ENCODE measurements around the gene ITM2C.

ITM2C gene

DNA sequence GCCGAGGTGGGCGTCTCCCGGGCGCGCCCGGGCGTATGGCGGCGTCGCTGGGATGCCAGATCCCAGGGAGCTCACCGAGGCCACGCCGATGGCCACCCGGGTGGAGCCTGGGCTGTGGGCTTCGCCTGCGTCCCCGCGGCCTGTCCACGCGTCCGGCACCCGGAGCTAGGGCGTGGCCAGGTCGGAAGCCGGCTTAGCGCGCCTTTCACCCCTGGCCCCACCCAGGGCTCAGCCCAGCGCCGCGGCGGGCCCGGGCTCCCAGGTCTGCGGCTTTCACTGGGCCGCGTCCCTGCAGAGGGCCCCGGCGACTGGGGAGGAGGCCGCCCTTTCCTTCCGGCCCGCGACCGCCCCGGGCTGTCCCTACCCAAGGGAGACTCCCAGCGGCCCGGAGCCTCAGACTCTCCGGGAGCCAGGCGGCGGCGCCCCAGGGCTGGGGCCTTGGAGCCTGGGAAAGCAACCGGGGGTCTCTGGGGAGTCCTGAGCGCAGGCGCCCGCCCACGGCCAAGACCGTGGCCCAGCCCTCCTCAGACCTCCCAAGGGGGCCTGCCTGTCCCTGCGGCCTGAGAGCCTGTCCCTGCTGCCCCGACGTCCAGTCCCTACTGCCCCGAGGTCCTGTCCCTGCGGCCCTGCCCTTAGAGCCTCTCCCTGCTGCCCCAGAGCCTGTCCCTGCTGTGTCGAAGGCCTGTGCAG lies 36.3 kb upstream of the ITM2C start:
- Histone ChIP-seq H3K27me3 (ENCODE audit: control insufficient read depth, insufficient read depth, low read length) (peaks cover 48% of the 10 kb centered on the region), H3K4me3 (ENCODE audit: low read length) (peak overlapping the region; percentile 55), H3K36me3 (ENCODE audit: insufficient read depth, low read length) (no peaks in the 10 kb centered on the region), H3K4me1 (ENCODE audit: control insufficient read depth, insufficient read depth, low read length) (no peaks in the 10 kb centered on the region), H3K4me2 (ENCODE audit: low read length) (peak overlapping the region; percentile 68), H3K9ac (ENCODE audit: low read depth, low read length) (no peak overlapping the region), H3K9me3 (replicated peaks; ENCODE audit: low read length) (no peaks in the 10 kb centered on the region)

DNA sequence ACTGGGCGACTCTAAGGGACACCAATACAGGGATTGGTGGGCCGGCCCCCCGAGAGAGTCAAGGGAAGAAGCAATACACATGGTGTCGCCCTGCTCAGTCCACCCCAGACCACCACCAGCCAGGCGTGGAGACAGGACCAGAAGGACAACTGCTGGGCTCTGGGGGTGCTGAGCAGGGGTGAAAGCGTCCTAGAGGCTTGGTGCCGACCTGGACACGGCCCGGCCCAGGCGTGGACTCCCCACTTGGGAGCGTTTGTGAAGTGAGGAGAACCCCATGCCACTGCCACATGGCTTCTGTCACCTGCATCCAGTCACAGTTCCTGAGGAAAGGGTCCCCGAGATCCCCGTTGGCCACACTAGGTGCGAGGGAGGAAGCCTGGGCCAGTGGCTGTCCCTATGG lies 35.4 kb upstream of the ITM2C start:
- Histone ChIP-seq H3K36me3 (ENCODE audit: insufficient read depth, low read length) (no peaks in the 10 kb centered on the region), H3K4me2 (ENCODE audit: low read length) (no peak overlapping the region), H3K9ac (ENCODE audit: low read depth, low read length) (no peak overlapping the region), H3K9me3 (replicated peaks; ENCODE audit: low read length) (no peaks in the 10 kb centered on the region), H3K4me3 (ENCODE audit: low read length) (no peak overlapping the region), H3K27me3 (ENCODE audit: control insufficient read depth, insufficient read depth, low read length) (peaks cover 48% of the 10 kb centered on the region), H3K4me1 (ENCODE audit: control insufficient read depth, insufficient read depth, low read length) (no peaks in the 10 kb centered on the region)

DNA sequence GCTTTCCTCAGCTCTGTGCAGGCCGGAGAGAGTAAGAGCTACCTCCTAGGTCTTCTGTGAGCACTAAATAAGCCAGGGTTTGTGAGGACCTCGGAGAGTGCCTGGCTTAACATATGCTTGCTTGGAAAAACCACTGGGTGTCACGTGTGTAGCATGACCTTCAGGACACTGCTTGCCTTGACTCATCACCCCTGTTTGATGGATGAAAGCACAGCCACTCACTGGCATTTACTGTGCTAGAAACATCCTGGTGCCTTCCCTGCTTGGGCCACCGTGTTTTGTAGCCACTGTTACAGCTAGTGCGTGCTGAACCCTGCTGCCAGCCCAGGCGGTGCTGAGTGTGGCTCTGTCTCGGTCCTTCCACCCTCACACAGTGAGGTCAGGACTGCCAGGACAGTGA lies 34.8 kb upstream of the ITM2C start:
- H3K9me3 ChIP-seq (replicated peaks; ENCODE audit: low read length), result no peaks in the 10 kb centered on the region
- H3K27me3 ChIP-seq (ENCODE audit: control insufficient read depth, insufficient read depth, low read length), result peaks cover 48% of the 10 kb centered on the region
- no peaks in the 10 kb centered on the region for H3K4me1 ChIP-seq (ENCODE audit: control insufficient read depth, insufficient read depth, low read length)
- H3K36me3 ChIP-seq (ENCODE audit: insufficient read depth, low read length), result no peaks in the 10 kb centered on the region
- H3K4me3 ChIP-seq (ENCODE audit: low read length), result no peak overlapping the region
- H3K9ac ChIP-seq (ENCODE audit: low read depth, low read length), result no peak overlapping the region
- no peak overlapping the region for H3K4me2 ChIP-seq (ENCODE audit: low read length)

- Histone ChIP-seq H3K9ac (ENCODE audit: low read depth, low read length) (no peak overlapping the region), H3K27me3 (ENCODE audit: control insufficient read depth, insufficient read depth, low read length) (peaks cover 48% of the 10 kb centered on the region), H3K4me1 (ENCODE audit: control insufficient read depth, insufficient read depth, low read length) (no peaks in the 10 kb centered on the region), H3K4me2 (ENCODE audit: low read length) (no peak overlapping the region), H3K36me3 (ENCODE audit: insufficient read depth, low read length) (no peaks in the 10 kb centered on the region), H3K4me3 (ENCODE audit: low read length) (no peak overlapping the region), H3K9me3 (replicated peaks; ENCODE audit: low read length) (no peaks in the 10 kb centered on the region)
Observed at GRCh38 chr2:230830428-230830827, 34.3 kb upstream of the ITM2C start.

DNA sequence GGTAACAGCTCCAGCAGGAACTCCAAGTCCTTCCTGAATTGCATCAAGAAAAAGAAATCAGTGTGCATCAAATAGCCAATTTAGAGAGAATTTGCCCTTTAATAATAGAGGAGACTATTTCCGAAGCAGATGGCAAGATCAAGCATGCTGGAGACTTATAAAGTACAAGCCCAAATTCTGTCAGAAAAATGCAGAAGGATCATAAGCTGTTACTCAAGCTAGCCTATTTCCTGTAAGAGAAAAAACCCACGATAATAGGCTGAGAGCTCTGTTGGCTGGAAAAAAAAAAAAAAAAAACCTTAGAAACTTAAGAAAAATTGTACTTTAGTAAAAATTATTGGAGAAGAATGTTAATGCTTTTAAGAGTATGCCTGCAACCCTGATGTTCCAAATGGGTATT lies 24.4 kb upstream of the ITM2C start:
- Histone ChIP-seq H3K9me3 (replicated peaks; ENCODE audit: low read length) (peaks cover 3% of the 10 kb centered on the region), H3K4me3 (ENCODE audit: low read length) (no peak overlapping the region), H3K27me3 (ENCODE audit: control insufficient read depth, insufficient read depth, low read length) (peaks cover 37% of the 10 kb centered on the region), H3K36me3 (ENCODE audit: insufficient read depth, low read length) (no peaks in the 10 kb centered on the region), H3K4me2 (ENCODE audit: low read length) (no peak overlapping the region), H3K4me1 (ENCODE audit: control insufficient read depth, insufficient read depth, low read length) (no peaks in the 10 kb centered on the region), H3K9ac (ENCODE audit: low read depth, low read length) (no peak overlapping the region)

DNA sequence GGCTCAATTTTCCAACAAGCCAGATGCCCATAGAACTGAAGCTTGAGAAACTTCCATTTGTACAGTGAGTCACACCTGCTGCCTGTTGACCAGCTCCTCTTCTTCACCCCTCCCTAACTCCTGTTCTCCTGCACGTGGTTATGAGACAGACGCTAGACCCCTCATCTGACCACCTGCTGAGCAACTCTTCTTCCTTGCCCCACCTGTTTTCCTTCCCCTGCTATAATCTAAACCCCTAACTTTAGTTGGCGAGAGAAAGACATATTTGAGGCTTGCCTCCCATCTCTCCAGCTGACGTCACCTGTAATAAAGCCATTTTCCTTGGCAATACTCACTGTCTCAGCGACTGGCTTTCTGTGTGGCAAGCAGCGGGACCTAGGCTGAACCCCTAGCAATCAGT lies 22.3 kb upstream of the ITM2C start:
- peaks cover 3% of the 10 kb centered on the region for H3K9me3 ChIP-seq (replicated peaks; ENCODE audit: low read length)
- no peak overlapping the region for H3K9ac ChIP-seq (ENCODE audit: low read depth, low read length)
- H3K4me1 ChIP-seq (ENCODE audit: control insufficient read depth, insufficient read depth, low read length), result no peaks in the 10 kb centered on the region
- peaks cover 33% of the 10 kb centered on the region for H3K27me3 ChIP-seq (ENCODE audit: control insufficient read depth, insufficient read depth, low read length)
- H3K4me2 ChIP-seq (ENCODE audit: low read length), result no peak overlapping the region
- no peaks in the 10 kb centered on the region for H3K36me3 ChIP-seq (ENCODE audit: insufficient read depth, low read length)
- H3K4me3 ChIP-seq (ENCODE audit: low read length), result no peak overlapping the region

GRCh38 chr2:230843132-230843531 lies 21.6 kb upstream of the ITM2C start:
- Histone ChIP-seq H3K27me3 (ENCODE audit: control insufficient read depth, insufficient read depth, low read length) (peaks cover 33% of the 10 kb centered on the region), H3K4me1 (ENCODE audit: control insufficient read depth, insufficient read depth, low read length) (no peaks in the 10 kb centered on the region), H3K4me3 (ENCODE audit: low read length) (no peak overlapping the region), H3K9ac (ENCODE audit: low read depth, low read length) (no peak overlapping the region), H3K9me3 (replicated peaks; ENCODE audit: low read length) (peaks cover 3% of the 10 kb centered on the region), H3K4me2 (ENCODE audit: low read length) (no peak overlapping the region), H3K36me3 (ENCODE audit: insufficient read depth, low read length) (no peaks in the 10 kb centered on the region)

DNA sequence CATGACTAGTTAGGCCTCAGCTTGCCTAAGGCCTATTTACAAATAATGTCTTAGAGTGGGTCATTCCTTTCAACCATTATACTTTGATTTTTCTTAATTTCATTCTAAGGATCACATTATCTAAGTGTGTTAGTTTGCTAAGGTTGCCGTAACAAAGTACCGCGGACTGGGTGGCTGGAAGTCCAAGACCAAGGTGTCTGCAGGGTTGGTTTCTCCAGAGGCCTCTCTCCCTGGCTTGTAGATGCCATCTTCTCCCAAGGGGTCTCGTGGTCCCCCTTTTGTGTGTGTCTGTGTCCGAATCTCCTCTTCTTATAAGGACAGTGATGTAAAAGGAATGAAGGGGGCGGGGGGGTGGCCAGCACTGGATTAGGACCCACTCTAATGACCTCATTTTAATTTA lies 18.4 kb upstream of the ITM2C start:
- H3K36me3 ChIP-seq (ENCODE audit: insufficient read depth, low read length), result no peaks in the 10 kb centered on the region
- H3K4me2 ChIP-seq (ENCODE audit: low read length), result no peak overlapping the region

GRCh38 chr2:230847883-230848388 lies 16.8 kb upstream of the ITM2C start:
- Histone ChIP-seq H3K9ac (ENCODE audit: low read depth, low read length) (no peak overlapping the region), H3K4me1 (ENCODE audit: control insufficient read depth, insufficient read depth, low read length) (no peaks in the 10 kb centered on the region), H3K4me2 (ENCODE audit: low read length) (peak overlapping the region; percentile 71), H3K4me3 (ENCODE audit: low read length) (peak overlapping the region; percentile 41), H3K27me3 (ENCODE audit: control insufficient read depth, insufficient read depth, low read length) (peaks cover 34% of the 10 kb centered on the region), H3K36me3 (ENCODE audit: insufficient read depth, low read length) (no peaks in the 10 kb centered on the region), H3K9me3 (replicated peaks; ENCODE audit: low read length) (no peaks in the 10 kb centered on the region)

More for the DNA sequence above, 18.4 kb upstream of the ITM2C start:
- no peaks in the 10 kb centered on the region for H3K9me3 ChIP-seq (replicated peaks; ENCODE audit: low read length)
- H3K27me3 ChIP-seq (ENCODE audit: control insufficient read depth, insufficient read depth, low read length), result peaks cover 30% of the 10 kb centered on the region
- no peak overlapping the region for H3K9ac ChIP-seq (ENCODE audit: low read depth, low read length)
- H3K4me1 ChIP-seq (ENCODE audit: control insufficient read depth, insufficient read depth, low read length), result no peaks in the 10 kb centered on the region
- H3K4me3 ChIP-seq (ENCODE audit: low read length), result no peak overlapping the region

DNA sequence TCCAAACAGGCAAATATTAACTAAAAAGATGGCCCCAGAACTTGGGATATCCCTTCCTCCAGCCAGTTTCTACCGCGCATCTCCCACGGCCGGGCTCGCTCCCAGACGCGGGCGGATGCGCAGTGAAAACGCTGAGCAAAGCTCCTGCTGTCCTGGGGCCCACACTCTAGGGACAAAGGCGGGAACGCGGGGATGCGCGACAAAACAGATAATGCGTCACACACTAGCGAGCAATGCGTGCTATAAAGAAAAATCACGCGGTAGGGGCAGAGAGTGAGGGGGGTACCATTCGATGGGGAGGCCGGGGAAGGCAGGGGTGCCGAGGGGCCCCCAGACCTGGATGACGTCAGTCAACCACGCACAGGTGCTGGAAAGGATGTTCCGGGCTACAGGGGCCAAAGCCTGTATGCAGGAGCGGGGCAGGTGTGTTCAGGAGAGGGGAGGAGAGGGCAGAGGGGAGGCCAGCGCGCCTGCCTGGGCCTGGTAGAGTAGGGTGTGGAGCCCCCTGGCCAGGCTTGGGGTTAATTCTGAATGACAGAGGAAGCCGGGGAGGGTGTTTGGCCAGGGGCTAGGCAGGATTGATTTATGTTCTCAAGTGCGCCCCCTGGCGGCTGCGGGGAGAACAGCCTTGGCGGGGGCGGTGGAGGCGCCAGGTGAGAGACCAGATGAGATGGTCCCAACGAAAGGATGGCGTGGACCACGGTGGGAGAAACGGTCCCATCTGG lies 14.9 kb upstream of the ITM2C start:
- H3K9me3 ChIP-seq (replicated peaks; ENCODE audit: low read length), result no peaks in the 10 kb centered on the region
- no peaks in the 10 kb centered on the region for H3K4me1 ChIP-seq (ENCODE audit: control insufficient read depth, insufficient read depth, low read length)

DNA sequence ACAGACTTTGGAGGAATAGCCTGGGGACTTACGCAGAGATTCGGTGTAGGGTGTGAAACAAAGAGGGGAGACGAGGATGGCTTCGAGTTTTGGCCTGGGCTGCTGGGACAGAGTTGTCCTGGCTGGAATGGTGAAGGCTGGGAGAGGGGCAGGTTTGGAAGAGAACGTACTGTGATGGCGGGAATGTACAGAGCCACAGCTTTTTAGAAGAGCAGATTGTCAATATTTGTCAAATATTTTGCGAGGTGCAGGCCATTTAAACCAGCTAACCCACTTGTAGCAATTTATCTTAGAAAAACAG lies 14.4 kb upstream of the ITM2C start:
- Histone ChIP-seq H3K4me1 (ENCODE audit: control insufficient read depth, insufficient read depth, low read length) (no peaks in the 10 kb centered on the region), H3K4me3 (ENCODE audit: low read length) (no peak overlapping the region), H3K27me3 (ENCODE audit: control insufficient read depth, insufficient read depth, low read length) (peaks cover 37% of the 10 kb centered on the region), H3K36me3 (ENCODE audit: insufficient read depth, low read length) (no peaks in the 10 kb centered on the region), H3K4me2 (ENCODE audit: low read length) (no peak overlapping the region), H3K9me3 (replicated peaks; ENCODE audit: low read length) (no peaks in the 10 kb centered on the region), H3K9ac (ENCODE audit: low read depth, low read length) (no peak overlapping the region)

More for the DNA sequence above, 14.9 kb upstream of the ITM2C start:
- H3K36me3 ChIP-seq (ENCODE audit: insufficient read depth, low read length), result no peaks in the 10 kb centered on the region
- H3K27me3 ChIP-seq (ENCODE audit: control insufficient read depth, insufficient read depth, low read length), result peaks cover 42% of the 10 kb centered on the region
- H3K9ac ChIP-seq (ENCODE audit: low read depth, low read length), result no peak overlapping the region
- H3K4me2 ChIP-seq (ENCODE audit: low read length), result no peak overlapping the region
- no peak overlapping the region for H3K4me3 ChIP-seq (ENCODE audit: low read length)

GRCh38 chr2:230852113-230852512 lies 12.6 kb upstream of the ITM2C start:
- Histone ChIP-seq H3K4me1 (ENCODE audit: control insufficient read depth, insufficient read depth, low read length) (no peaks in the 10 kb centered on the region), H3K36me3 (ENCODE audit: insufficient read depth, low read length) (no peaks in the 10 kb centered on the region), H3K27me3 (ENCODE audit: control insufficient read depth, insufficient read depth, low read length) (peaks cover 42% of the 10 kb centered on the region), H3K9me3 (replicated peaks; ENCODE audit: low read length) (no peaks in the 10 kb centered on the region), H3K9ac (ENCODE audit: low read depth, low read length) (no peak overlapping the region), H3K4me3 (ENCODE audit: low read length) (no peak overlapping the region), H3K4me2 (ENCODE audit: low read length) (no peak overlapping the region)
